B cell (primary cell): ENCODE measurements around the gene C1orf116. TPM values are rescaled to one million over a fixed set of nuclear protein-coding genes. Genes with fewer than 3 reads are reported as not detected.

Experiments
- ATAC-seq: fragments of 200-7000 bp; cut with Tn5 transposase; one replicate; pipeline ENCODE4 v1.10.0; 2021; ENCODE audit warnings: low read depth, mild to moderate bottlenecking, moderate number of reproducible peaks, moderate library complexity
- CTCF ChIA-PET: fragments of 350-600 bp; sonication (Branson Sonifier 250); formaldehyde crosslinking; loops from one replicate; lab custom pipeline; 2021; ENCODE audit warnings: antibody characterized with exemption, inconsistent platforms; lab: Charles Lee
- POLR2A ChIA-PET: fragments of 350-600 bp; sonication (Branson Sonifier 250); formaldehyde crosslinking; loops from one replicate; lab custom pipeline; 2021; ENCODE audit warnings: antibody characterized with exemption; lab: Charles Lee
- DNase-seq: peaks from one replicate; pipeline ENCODE4 v3.0.0; 2013
- H2AFZ ChIP-seq: 2 replicates; pipeline ENCODE4 v1.6.1; 2012; ENCODE audit warnings: mild to moderate bottlenecking, low read depth, low read length; ENCODE audit not compliant: insufficient read depth, poor library complexity, severe bottlenecking
- H3K27ac ChIP-seq, 2 donors: 1 replicate in 1 of 2; 2 replicates in 1 of 2; pipeline ENCODE4 v1.5.1; 2012 to 2013; ENCODE audit warnings: low read length in 2 of 2, mild to moderate bottlenecking in 2 of 2, moderate library complexity in 1 of 2
- H3K27me3 ChIP-seq, 4 experiments: fragments of 200-600 bp in 1 of 4; sonication (generic) in 1 of 4; replicated peaks in 1 of 4; 1 replicate in 2 of 4; 2 replicates in 2 of 4; pipeline versions ENCODE4 v1.6.1 to v1.7.0; 2013 to 2016; ENCODE audit warnings: low read length in 3 of 4, mild to moderate bottlenecking in 2 of 4, mixed read lengths in 1 of 4, moderate library complexity in 1 of 4; ENCODE audit not compliant: insufficient read depth in 4 of 4, control insufficient read depth in 3 of 4; ENCODE audit errors: control extremely low read depth in 1 of 4
- H3K36me3 ChIP-seq, 2 experiments: replicated peaks in 1 of 2; 1 replicate in 1 of 2; 2 replicates in 1 of 2; pipeline versions ENCODE4 v1.6.1 to v1.7.1; 2013; ENCODE audit warnings: low read length in 1 of 2; ENCODE audit not compliant: insufficient read depth in 2 of 2, control insufficient read depth in 1 of 2; ENCODE audit errors: control extremely low read depth in 1 of 2, extremely low read depth in 1 of 2
- H3K4me1 ChIP-seq, 2 donors: fragments of 200-600 bp in 1 of 2; sonication (generic) in 1 of 2; 1 replicate in 1 of 2; 2 replicates in 1 of 2; pipeline versions ENCODE4 v1.5.1 to v1.6.1; 2013 to 2017; ENCODE audit warnings: low read length in 2 of 2; ENCODE audit not compliant: control insufficient read depth in 2 of 2, insufficient read depth in 2 of 2
- H3K4me2 ChIP-seq: replicated peaks from 2 replicates; pipeline ENCODE3; 2012; ENCODE audit warnings: mild to moderate bottlenecking, low read depth, low read length; ENCODE audit not compliant: poor library complexity, severe bottlenecking
- H3K4me3 ChIP-seq, 5 experiments: fragments of 200-600 bp in 1 of 5; sonication (generic) in 1 of 5; 1 replicate in 3 of 5; 2 replicates in 2 of 5; pipeline versions ENCODE4 v1.5.1 to v1.7.0; 2011 to 2016; ENCODE audit warnings: low read length in 4 of 5, mild to moderate bottlenecking in 4 of 5, low read depth in 2 of 5, control low read depth in 1 of 5, moderate library complexity in 1 of 5; ENCODE audit not compliant: insufficient read depth in 1 of 5; ENCODE audit errors: control extremely low read depth in 1 of 5, extremely low read depth in 1 of 5
- H3K79me2 ChIP-seq: fragments of 200-600 bp; sonication (generic); one replicate; pipeline ENCODE4 v1.6.0; 2016; ENCODE audit warnings: low read length; ENCODE audit not compliant: control insufficient read depth, insufficient read depth
- H3K9ac ChIP-seq: fragments of 200-600 bp; sonication (generic); 2 replicates; pipeline ENCODE4 v1.6.1; 2017; ENCODE audit warnings: mild to moderate bottlenecking, low read length, moderate library complexity
- H3K9me3 ChIP-seq, 3 donors: one replicate each; pipeline versions ENCODE4 v1.6.1 to v1.7.1; 2013; ENCODE audit warnings: low read length in 2 of 3; ENCODE audit not compliant: control insufficient read depth in 2 of 3, insufficient read depth in 1 of 3; ENCODE audit errors: control extremely low read depth in 1 of 3
- H4K20me1 ChIP-seq: 2 replicates; pipeline ENCODE4 v1.6.0; 2012; ENCODE audit warnings: mild to moderate bottlenecking, low read length; ENCODE audit not compliant: insufficient read depth, control insufficient read depth, poor library complexity, severe bottlenecking
- H3K27ac Mint-ChIP-seq: one replicate; pipeline ENCODE4 v1.8.0; 2021; ENCODE audit warnings: mixed read lengths
- H3K27me3 Mint-ChIP-seq: one replicate; pipeline ENCODE4 v1.8.0; 2021; ENCODE audit warnings: mixed read lengths
- H3K4me1 Mint-ChIP-seq: one replicate; pipeline ENCODE4 v1.8.0; 2021; ENCODE audit warnings: mixed read lengths
- H3K4me3 Mint-ChIP-seq: one replicate; pipeline ENCODE4 v1.8.0; 2021; ENCODE audit warnings: mixed read lengths
- H3K9me3 Mint-ChIP-seq: one replicate; pipeline ENCODE4 v1.8.0; 2022; ENCODE audit warnings: mixed read lengths; ENCODE audit not compliant: insufficient read depth
- CTCF ChIP-seq: fragments of 200-600 bp; IDR thresholded peaks from one replicate; pipeline ENCODE4 v1.8.0; 2022; ENCODE audit warnings: antibody characterized with exemption, mild to moderate bottlenecking
- EZH2 ChIP-seq: IDR thresholded peaks from 2 replicates; pipeline ENCODE4 v1.6.1; 2012; ENCODE audit warnings: borderline replicate concordance, low read depth, mild to moderate bottlenecking, moderate library complexity, low read length; ENCODE audit not compliant: insufficient read depth, poor library complexity, severe bottlenecking
- WGBS: methylation state at CpG from one replicate; pipeline ENCODE4 v1.1.5; 2013; ENCODE audit warnings: missing lambda C conversion rate; ENCODE audit not compliant: insufficient coverage; 5-methylcytosine and 5-hydroxymethylcytosine counted together
- intact Hi-C: fragments of 100-400 bp; cut with micrococcal nuclease; formaldehyde crosslinking; loops from one replicate; pipeline ENCODE4 v1.10.0; 2022
- polyA plus RNA-seq: library from polyadenylated mRNA; depleted of rRNA; stranded (reverse); fragments of >200 nt; gene quantifications from 2 replicates; pipeline ENCODE4 v1.2.3, GENCODE V29; 2012
- total RNA-seq, 2 donors: library from RNA; stranded (reverse); fragments of 120-200 nt in 1 of 2; gene quantifications; 1 replicate in 1 of 2; 2 replicates in 1 of 2; pipeline versions ENCODE4 v1.2.3 to v1.2.4, GENCODE V29; 2013 to 2022

Gene C1orf116
- total and polyA plus RNA-seq, 2 donors (not counting 1 experiment from before 2014, with no cell fraction given), result 0.09 TPM; not detected in 1

GRCh38 chr1:207077470-207078377 is 45.2 kb upstream of the C1orf116 start:
- no peaks in the 10 kb centered on the region for H3K4me1 ChIP-seq
- H3K4me3 ChIP-seq, result no peak overlapping the region
- no peaks in the 10 kb centered on the region for H4K20me1 ChIP-seq
- H3K4me2 ChIP-seq, result no peak overlapping the region
- ChIA-PET CTCF (interaction anchor here (0.7 to 13.0 kb wide), 19 partner anchors 9 to 423 kb away, joined by 3 to 209 read pairs (median 6); partner anchors contain the start of genes C4BPB, PFKFB2 and YOD1), POLR2A (no interaction called here)
- H3K9me3 ChIP-seq, result no peaks in the 10 kb centered on the region
- H3K9ac ChIP-seq, result no peak overlapping the region
- DNase-seq, result peak; percentile 83
- H3K27me3 Mint-ChIP-seq, result no peaks in the 10 kb centered on the region
- no peaks in the 10 kb centered on the region for H3K9me3 Mint-ChIP-seq
- 0% methylated on average over 2 of the region's 6 CpGs for WGBS
- peak; percentile 95 for ATAC-seq
- no peak overlapping the region for H3K27ac Mint-ChIP-seq
- peaks cover 3% of the 10 kb centered on the region in 2 experiments for H3K36me3 ChIP-seq
- no peaks in the 10 kb centered on the region for H3K79me2 ChIP-seq
- H2AFZ ChIP-seq, result no peak overlapping the region
- H3K27me3 ChIP-seq, result no peaks in the 10 kb centered on the region
- no peak overlapping the region for H3K4me3 Mint-ChIP-seq
- peaks cover 1% of the 10 kb centered on the region for H3K4me1 Mint-ChIP-seq
- TF ChIP-seq CTCF (peak; percentile 96), EZH2 (no peak)
- intact Hi-C loops, result loop anchor here (1.0 to 5.0 kb wide), 3 partner anchors 27 to 422 kb away; no protein-coding TSS in a partner anchor
- no peak overlapping the region for H3K27ac ChIP-seq

GRCh38 chr1:207077012-207077411 is 44.5 kb upstream of the C1orf116 start:
- Histone ChIP-seq H3K36me3 (peaks cover 3 to 10% of the 10 kb centered on the region in 2 experiments), H3K4me3 (no peak overlapping the region), H3K9me3 (no peaks in the 10 kb centered on the region), H2AFZ (no peak overlapping the region), H3K4me2 (no peak overlapping the region), H4K20me1 (no peaks in the 10 kb centered on the region), H3K4me1 (no peaks in the 10 kb centered on the region), H3K27ac (no peak overlapping the region), H3K9ac (no peak overlapping the region), H3K79me2 (no peaks in the 10 kb centered on the region), H3K27me3 (no peaks in the 10 kb centered on the region)
- H3K9me3 Mint-ChIP-seq, result no peaks in the 10 kb centered on the region
- H3K4me3 Mint-ChIP-seq, result no peak overlapping the region
- ATAC-seq, result no peak
- TF ChIP-seq CTCF, result no peak
- no peak for TF ChIP-seq EZH2
- intact Hi-C loops, result loop anchor here (1.0 to 5.0 kb wide), 2 partner anchors 27 to 70 kb away; no protein-coding TSS in a partner anchor
- H3K4me1 Mint-ChIP-seq, result peaks cover 1% of the 10 kb centered on the region
- no CpG with 5 or more reads among the region's 1 CpG for WGBS
- no peak overlapping the region for H3K27ac Mint-ChIP-seq
- H3K27me3 Mint-ChIP-seq, result no peaks in the 10 kb centered on the region
- no peak for DNase-seq
- ChIA-PET POLR2A (no interaction called here), CTCF (interaction anchor here (0.9 to 4.7 kb wide), 8 partner anchors 23 to 423 kb away, joined by 3 to 54 read pairs (median 5); partner anchors contain the start of genes PFKFB2 and YOD1)
